ENCODE data around the gene UST.
"Not testable (repeated sequence)": the region's sequence is repeated elsewhere in the genome, so short reads cannot be mapped to it uniquely, and the experiment has no call there.

UST gene

GRCh38 chr6:149086363-149086762 is 339.5 kb downstream of the UST start:
- no peak for DNase-seq (ENCODE audit: low read depth)

- no peak for DNase-seq (ENCODE audit: low read depth)
Measured at GRCh38 chr6:149087898-149088297, 341.1 kb downstream of the UST start.

GRCh38 chr6:149088361-149088760 is 341.5 kb downstream of the UST start:
- no peak for DNase-seq (ENCODE audit: low read depth)

GRCh38 chr6:149089510-149089909 is 342.7 kb downstream of the UST start:
- DNase-seq (ENCODE audit: low read depth) = no peak

GRCh38 chr6:149090937-149091336 is 344.1 kb downstream of the UST start:
- DNase-seq (ENCODE audit: low read depth) = no peak

- DNase-seq (ENCODE audit: low read depth) = no peak
Measured at GRCh38 chr6:149093643-149094042, 346.8 kb downstream of the UST start.

- DNase-seq (ENCODE audit: low read depth) = no peak
Measured at GRCh38 chr6:149094156-149094555, 347.3 kb downstream of the UST start.

- no peak for DNase-seq (ENCODE audit: low read depth)
Measured at GRCh38 chr6:149094934-149095351, 348.1 kb downstream of the UST start.

- no peak for DNase-seq (ENCODE audit: low read depth)
Measured at GRCh38 chr6:149095842-149096241, 349.0 kb downstream of the UST start.

GRCh38 chr6:149097794-149098193 is 351.0 kb downstream of the UST start:
- no peak for DNase-seq (ENCODE audit: low read depth)

- DNase-seq (ENCODE audit: low read depth) = no peak
Measured at GRCh38 chr6:149098700-149099276, 352.0 kb downstream of the UST start.

GRCh38 chr6:149102324-149102723 is 355.5 kb downstream of the UST start:
- no peak for DNase-seq (ENCODE audit: low read depth)

GRCh38 chr6:149103950-149104349 is 357.1 kb downstream of the UST start:
- not testable (repeated sequence) for DNase-seq (ENCODE audit: low read depth)

GRCh38 chr6:149107520-149107919 is 360.7 kb downstream of the UST start:
- no peak for DNase-seq (ENCODE audit: low read depth)

GRCh38 chr6:149108038-149108748 is 361.4 kb downstream of the UST start:
- no peak for DNase-seq (ENCODE audit: low read depth)

GRCh38 chr6:149108749-149109100 is 361.9 kb downstream of the UST start:
- no peak for DNase-seq (ENCODE audit: low read depth)

GRCh38 chr6:149109397-149110070 is 362.7 kb downstream of the UST start:
- no peak for DNase-seq (ENCODE audit: low read depth)

- no peak for DNase-seq (ENCODE audit: low read depth)
Measured at GRCh38 chr6:149111556-149112115, 364.8 kb downstream of the UST start.

GRCh38 chr6:149112976-149113375 is 366.1 kb downstream of the UST start:
- no peak for DNase-seq (ENCODE audit: low read depth)

GRCh38 chr6:149114167-149114566 is 367.3 kb downstream of the UST start:
- DNase-seq (ENCODE audit: low read depth) = no peak

- no peak for DNase-seq (ENCODE audit: low read depth)
Measured at GRCh38 chr6:149118737-149119653, 372.2 kb downstream of the UST start.

All from activated T-cell treated with anti-CD3 and anti-CD28 coated beads for 1 hour (primary cell).